ENCODE data around the gene DAZAP2. TPM values are rescaled to one million over a fixed set of nuclear protein-coding genes. Genes with fewer than 3 reads are reported as not detected.

DAZAP2 gene
- total RNA-seq, 2 donors from 2014 or later: 299 to 374 TPM

Other genes starting within 250 kb of the DAZAP2 start
- gene SLC11A2, start 212.4 kb upstream of the DAZAP2 start, total RNA-seq: 10 to 100 TPM; 61.8 to 64.5 TPM
- gene LETMD1, start 190.5 kb upstream of the DAZAP2 start, total RNA-seq: 10 to 100 TPM; 63.3 to 63.6 TPM
- 10 to 100 TPM; 27.3 to 46.1 TPM for gene CSRNP2, start 155.2 kb upstream of the DAZAP2 start, total RNA-seq
- gene TFCP2, start 65.7 kb upstream of the DAZAP2 start, total RNA-seq: 10 to 100 TPM; 11.5 to 21.0 TPM
- 10 to 100 TPM; 13.5 to 17.2 TPM for gene POU6F1, start 20.8 kb upstream of the DAZAP2 start, total RNA-seq
- gene SMAGP, start 31.6 kb downstream of the DAZAP2 start, total RNA-seq: 10 to 100 TPM; 10.7 to 15.4 TPM
- 1 to 10 TPM; 2.6 to 5.5 TPM for gene BIN2, start 85.3 kb downstream of the DAZAP2 start, total RNA-seq
- gene CELA1, start 107.9 kb downstream of the DAZAP2 start, total RNA-seq: not detected
- 1 to 10 TPM; 1.1 to 4.6 TPM for gene GALNT6, start 152.6 kb downstream of the DAZAP2 start, total RNA-seq
- 10 to 100 TPM in 1 of 2 donors, under 1 TPM in 1; 0.50 to 10.5 TPM for gene SLC4A8, start 186.0 kb downstream of the DAZAP2 start, total RNA-seq

Data from prostate gland (tissue), 2 donors.